CD1c-positive myeloid dendritic cell (primary cell): ENCODE data around the gene TMSB10.
A peak's percentile ranks its signal among the peaks of the same experiment; 100 is the strongest.
"Not testable (repeated sequence)": the region's sequence is repeated elsewhere in the genome, so short reads cannot be mapped to it uniquely, and the experiment has no call there.

Experiments
- DNase-seq: peaks from one replicate; pipeline ENCODE4 v3.0.0-alpha.2; 2016; ENCODE audit errors: extremely low spot score

Gene TMSB10

GRCh38 chr2:84939426-84940087, 34.1 kb downstream of the TMSB10 start:
- peak; percentile 87 for DNase-seq

GRCh38 chr2:84940088-84940470, 34.6 kb downstream of the TMSB10 start:
- DNase-seq = no peak

GRCh38 chr2:84940831-84941412, 35.5 kb downstream of the TMSB10 start:
- peak; percentile 58 for DNase-seq

- DNase-seq = no peak
These were observed 36.7 kb downstream of the TMSB10 start for GRCh38 chr2:84942166-84942565.

GRCh38 chr2:84942964-84943421, 37.5 kb downstream of the TMSB10 start:
- peak; percentile 38 for DNase-seq

GRCh38 chr2:84944295-84944909, 38.9 kb downstream of the TMSB10 start:
- DNase-seq = no peak

GRCh38 chr2:84945838-84946203, 40.4 kb downstream of the TMSB10 start:
- not testable (repeated sequence) for DNase-seq

- peak; percentile 87 for DNase-seq
These were observed 41.0 kb downstream of the TMSB10 start for GRCh38 chr2:84946204-84947009.

GRCh38 chr2:84947010-84947593, 41.6 kb downstream of the TMSB10 start:
- DNase-seq = no peak

- no peak for DNase-seq
These were observed 48.1 kb downstream of the TMSB10 start for GRCh38 chr2:84953535-84953934.

- DNase-seq = no peak
These were observed 48.9 kb downstream of the TMSB10 start for GRCh38 chr2:84954329-84954728.
